ENCODE data around the gene PKP4.

DNA sequence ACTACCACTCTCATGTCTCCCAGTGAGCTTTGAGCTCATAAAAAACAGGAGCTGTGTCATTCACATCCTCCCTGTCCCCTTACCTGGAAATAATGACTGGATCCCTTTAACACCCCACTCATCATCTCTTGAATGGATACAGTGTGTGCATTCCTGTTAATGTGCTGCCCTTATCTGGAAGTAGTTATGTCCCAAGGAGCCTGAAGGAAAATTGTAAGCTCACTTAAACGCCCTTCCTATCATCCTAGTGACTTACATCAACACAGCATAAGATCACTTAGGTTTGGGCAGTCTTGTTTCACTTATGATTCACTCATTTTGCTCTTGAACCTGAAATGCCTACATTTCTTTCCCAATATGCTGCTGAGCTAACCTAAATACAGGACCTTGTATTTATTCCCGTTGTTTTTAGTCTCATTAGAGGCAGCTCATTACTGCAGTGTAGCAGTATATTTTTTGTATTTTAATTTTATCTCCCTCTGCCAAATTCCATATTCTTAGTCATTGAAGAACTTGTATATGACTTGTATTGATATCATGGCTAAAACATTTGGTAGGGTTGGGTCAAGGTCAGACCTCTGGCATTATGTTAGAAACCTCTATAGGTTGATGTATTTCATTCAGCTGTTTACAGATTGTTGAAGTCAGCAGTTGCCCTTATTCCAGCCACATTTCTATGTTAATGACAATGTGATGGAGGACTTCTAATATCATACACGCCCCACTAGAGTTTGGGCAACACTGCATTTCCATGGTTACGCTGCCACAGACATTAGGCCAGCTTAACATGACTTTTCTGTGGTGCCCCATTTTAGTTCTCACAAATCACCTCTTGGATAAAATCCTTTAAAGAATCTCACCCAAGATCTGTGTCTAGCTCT, 72.9 kb downstream of the PKP4 start:
- TF ChIP-seq EZH2 (IDR thresholded peaks at IDR 0.05; ENCODE audit: borderline replicate concordance, insufficient read depth, low read length, poor library complexity, severe bottlenecking) (no peak), SMC3 (conservative IDR thresholded peaks at IDR 0.05; ENCODE audit: poor library complexity) (no peak), EP300 (conservative IDR thresholded peaks at IDR 0.05; ENCODE audit: poor library complexity, severe bottlenecking) (no peak), RAD21 (conservative IDR thresholded peaks at IDR 0.05) (no peak)
- TF ChIP-seq, protein P1, sequence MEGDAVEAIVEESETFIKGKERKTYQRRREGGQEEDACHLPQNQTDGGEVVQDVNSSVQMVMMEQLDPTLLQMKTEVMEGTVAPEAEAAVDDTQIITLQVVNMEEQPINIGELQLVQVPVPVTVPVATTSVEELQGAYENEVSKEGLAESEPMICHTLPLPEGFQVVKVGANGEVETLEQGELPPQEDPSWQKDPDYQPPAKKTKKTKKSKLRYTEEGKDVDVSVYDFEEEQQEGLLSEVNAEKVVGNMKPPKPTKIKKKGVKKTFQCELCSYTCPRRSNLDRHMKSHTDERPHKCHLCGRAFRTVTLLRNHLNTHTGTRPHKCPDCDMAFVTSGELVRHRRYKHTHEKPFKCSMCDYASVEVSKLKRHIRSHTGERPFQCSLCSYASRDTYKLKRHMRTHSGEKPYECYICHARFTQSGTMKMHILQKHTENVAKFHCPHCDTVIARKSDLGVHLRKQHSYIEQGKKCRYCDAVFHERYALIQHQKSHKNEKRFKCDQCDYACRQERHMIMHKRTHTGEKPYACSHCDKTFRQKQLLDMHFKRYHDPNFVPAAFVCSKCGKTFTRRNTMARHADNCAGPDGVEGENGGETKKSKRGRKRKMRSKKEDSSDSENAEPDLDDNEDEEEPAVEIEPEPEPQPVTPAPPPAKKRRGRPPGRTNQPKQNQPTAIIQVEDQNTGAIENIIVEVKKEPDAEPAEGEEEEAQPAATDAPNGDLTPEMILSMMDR (IDR thresholded peaks at IDR 0.05; ENCODE audit: poor library complexity, severe bottlenecking), result no peak
- TF ChIP-seq, protein P2, sequence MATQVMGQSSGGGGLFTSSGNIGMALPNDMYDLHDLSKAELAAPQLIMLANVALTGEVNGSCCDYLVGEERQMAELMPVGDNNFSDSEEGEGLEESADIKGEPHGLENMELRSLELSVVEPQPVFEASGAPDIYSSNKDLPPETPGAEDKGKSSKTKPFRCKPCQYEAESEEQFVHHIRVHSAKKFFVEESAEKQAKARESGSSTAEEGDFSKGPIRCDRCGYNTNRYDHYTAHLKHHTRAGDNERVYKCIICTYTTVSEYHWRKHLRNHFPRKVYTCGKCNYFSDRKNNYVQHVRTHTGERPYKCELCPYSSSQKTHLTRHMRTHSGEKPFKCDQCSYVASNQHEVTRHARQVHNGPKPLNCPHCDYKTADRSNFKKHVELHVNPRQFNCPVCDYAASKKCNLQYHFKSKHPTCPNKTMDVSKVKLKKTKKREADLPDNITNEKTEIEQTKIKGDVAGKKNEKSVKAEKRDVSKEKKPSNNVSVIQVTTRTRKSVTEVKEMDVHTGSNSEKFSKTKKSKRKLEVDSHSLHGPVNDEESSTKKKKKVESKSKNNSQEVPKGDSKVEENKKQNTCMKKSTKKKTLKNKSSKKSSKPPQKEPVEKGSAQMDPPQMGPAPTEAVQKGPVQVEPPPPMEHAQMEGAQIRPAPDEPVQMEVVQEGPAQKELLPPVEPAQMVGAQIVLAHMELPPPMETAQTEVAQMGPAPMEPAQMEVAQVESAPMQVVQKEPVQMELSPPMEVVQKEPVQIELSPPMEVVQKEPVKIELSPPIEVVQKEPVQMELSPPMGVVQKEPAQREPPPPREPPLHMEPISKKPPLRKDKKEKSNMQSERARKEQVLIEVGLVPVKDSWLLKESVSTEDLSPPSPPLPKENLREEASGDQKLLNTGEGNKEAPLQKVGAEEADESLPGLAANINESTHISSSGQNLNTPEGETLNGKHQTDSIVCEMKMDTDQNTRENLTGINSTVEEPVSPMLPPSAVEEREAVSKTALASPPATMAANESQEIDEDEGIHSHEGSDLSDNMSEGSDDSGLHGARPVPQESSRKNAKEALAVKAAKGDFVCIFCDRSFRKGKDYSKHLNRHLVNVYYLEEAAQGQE (IDR thresholded peaks at IDR 0.05; ENCODE audit: borderline replicate concordance), result no peak
